ENCODE data around the gene SDC4. TPM values are rescaled to one million over a fixed set of nuclear protein-coding genes. Genes with fewer than 3 reads are reported as not detected.

The SDC4 gene
- total and polyA plus RNA-seq, 9 of the 15 experiments (the other 6 are each of a cell fraction or from before 2014, with no cell fraction given), result 2.1 to 10.7 (median 6.3) TPM

GRCh38 chr20:45306431-45306982, 41.7 kb downstream of the SDC4 start, which contains the start of gene RBPJL (continued):
- TF ChIP-seq CBFA2T3 (IDR thresholded peaks at IDR 0.05) (0 out of 2 replicates have a peak, but pooled peaks have one; percentile 7), LEF1 (IDR thresholded peaks at IDR 0.05) (no peak), ZNF584 (CRISPR knock-in tag; IDR thresholded peaks at IDR 0.05; ENCODE audit: low read depth) (no peak), ZNF644 (tag; IDR thresholded peaks at IDR 0.05; ENCODE audit: low read depth) (no peak), SMARCA5 (IDR thresholded peaks at IDR 0.05) (no peak), CSDE1 (IDR thresholded peaks at IDR 0.05) (no peak), ZNF280A (IDR thresholded peaks at IDR 0.05; ENCODE audit: low read depth, partially characterized antibody) (no peak), SRSF1 (IDR thresholded peaks at IDR 0.05; ENCODE audit: low read depth, low read length) (no peak), ZNF57 (CRISPR knock-in tag; IDR thresholded peaks at IDR 0.05) (no peak), SMC3 (conservative IDR thresholded peaks at IDR 0.05; ENCODE audit: insufficient read depth, low read depth, low read length) (peak; percentile 55), RERE (CRISPR knock-in tag; IDR thresholded peaks at IDR 0.05; ENCODE audit: borderline replicate concordance) (no peak), REST (IDR thresholded peaks at IDR 0.05; ENCODE audit: borderline replicate concordance) (no peak), REST (CRISPR knock-in tag; IDR thresholded peaks at IDR 0.05; ENCODE audit: low read depth) (no peak)

All from K562 (cell line).